NT2/D1 (cell line): ENCODE measurements around the gene CCDC78.
"Not testable (repeated sequence)": the region's sequence is repeated elsewhere in the genome, so short reads cannot be mapped to it uniquely, and the experiment has no call there.

Experiments
- DNase-seq: peaks from one replicate; pipeline ENCODE4 v3.0.0-alpha.2; 2011; ENCODE audit warnings: low read depth, low spot score
- H3K27me3 ChIP-seq: 2 replicates; pipeline ENCODE4 v1.6.0; 2011; ENCODE audit warnings: mild to moderate bottlenecking; ENCODE audit not compliant: insufficient read length, insufficient read depth
- H3K36me3 ChIP-seq: 2 replicates; pipeline ENCODE4 v1.6.1; 2011; ENCODE audit warnings: mild to moderate bottlenecking, low read length, mixed read lengths; ENCODE audit not compliant: insufficient read depth, insufficient read length
- H3K4me1 ChIP-seq: 2 replicates; pipeline ENCODE4 v1.5.1; 2011; ENCODE audit not compliant: insufficient read depth, insufficient read length
- H3K4me3 ChIP-seq: 2 replicates; pipeline ENCODE4 v1.5.1; 2011; ENCODE audit warnings: low read depth; ENCODE audit not compliant: insufficient read length
- H3K9ac ChIP-seq: 2 replicates; pipeline ENCODE4 v1.6.0; 2011; ENCODE audit warnings: low read depth; ENCODE audit not compliant: insufficient read length
- H3K9me3 ChIP-seq: 2 replicates; pipeline ENCODE4 v1.5.1; 2011; ENCODE audit warnings: mild to moderate bottlenecking, low read length; ENCODE audit not compliant: insufficient read depth
- SUZ12 ChIP-seq: IDR thresholded peaks from 2 replicates; pipeline ENCODE4 v1.6.1; 2011; ENCODE audit not compliant: insufficient read length, insufficient read depth; ENCODE audit errors: extremely low read depth
- YY1 ChIP-seq: IDR thresholded peaks from 2 replicates; pipeline ENCODE4 v1.6.1; 2011; ENCODE audit not compliant: insufficient read length, insufficient read depth
- ZNF274 ChIP-seq: IDR thresholded peaks from 2 replicates; pipeline ENCODE4 v1.6.1; 2011; ENCODE audit warnings: mild to moderate bottlenecking, low read depth, low read length

Gene CCDC78

GRCh38 chr16:759110-759910 lies 33.1 kb upstream of the CCDC78 start:
- Histone ChIP-seq H3K9ac (no peak overlapping the region), H3K27me3 (no peaks in the 10 kb centered on the region), H3K4me3 (no peak overlapping the region), H3K36me3 (no peaks in the 10 kb centered on the region), H3K4me1 (peaks cover 23% of the 10 kb centered on the region), H3K9me3 (no peaks in the 10 kb centered on the region)
- no peak for TF ChIP-seq ZNF274
- TF ChIP-seq YY1, result no peak
- no peak for TF ChIP-seq SUZ12
- no peak for DNase-seq

- H3K4me1 ChIP-seq, result peaks cover 13% of the 10 kb centered on the region
- no peaks in the 10 kb centered on the region for H3K36me3 ChIP-seq
- TF ChIP-seq YY1 (no peak), SUZ12 (no peak), ZNF274 (no peak)
- no peaks in the 10 kb centered on the region for H3K27me3 ChIP-seq
- no peaks in the 10 kb centered on the region for H3K9me3 ChIP-seq
- H3K9ac ChIP-seq, result no peak overlapping the region
- H3K4me3 ChIP-seq, result no peak overlapping the region
- DNase-seq, result no peak
Observed at GRCh38 chr16:756428-756827, 30.2 kb upstream of the CCDC78 start.

- no peak for DNase-seq
- Histone ChIP-seq H3K4me3 (no peak overlapping the region), H3K9ac (no peak overlapping the region), H3K36me3 (no peaks in the 10 kb centered on the region), H3K4me1 (peaks cover 12% of the 10 kb centered on the region), H3K9me3 (no peaks in the 10 kb centered on the region), H3K27me3 (peaks cover 5% of the 10 kb centered on the region)
- TF ChIP-seq ZNF274 (no peak), YY1 (no peak), SUZ12 (no peak)
Observed at GRCh38 chr16:754656-755055, 28.4 kb upstream of the CCDC78 start.

- H3K4me3 ChIP-seq, H3K36me3 ChIP-seq, H3K27me3 ChIP-seq, H3K9me3 ChIP-seq, DNase-seq, H3K9ac ChIP-seq: not testable (repeated sequence)
- H3K4me1 ChIP-seq, result peaks cover 12% of the 10 kb centered on the region
Observed at GRCh38 chr16:754121-754607, 27.9 kb upstream of the CCDC78 start.

- TF ChIP-seq ZNF274 (no peak), SUZ12 (no peak), YY1 (no peak)
- Histone ChIP-seq H3K27me3 (peaks cover 5% of the 10 kb centered on the region), H3K9me3 (no peaks in the 10 kb centered on the region), H3K4me3 (peak overlapping the region; percentile 22), H3K4me1 (peaks cover 10% of the 10 kb centered on the region), H3K9ac (peak overlapping the region; percentile 71), H3K36me3 (no peaks in the 10 kb centered on the region)
- DNase-seq, result peak; percentile 61
Observed at GRCh38 chr16:752007-752312, 25.7 kb upstream of the CCDC78 start.

- Histone ChIP-seq H3K27me3 (peaks cover 5% of the 10 kb centered on the region), H3K9ac (peak overlapping the region; percentile 71), H3K4me3 (no peak overlapping the region), H3K36me3 (no peaks in the 10 kb centered on the region), H3K4me1 (peaks cover 10% of the 10 kb centered on the region), H3K9me3 (no peaks in the 10 kb centered on the region)
- no peak for DNase-seq
- TF ChIP-seq YY1 (no peak), ZNF274 (no peak), SUZ12 (no peak)
Observed at GRCh38 chr16:751152-752006, 25.1 kb upstream of the CCDC78 start.

- H3K36me3 ChIP-seq, result no peaks in the 10 kb centered on the region
- peaks cover 5% of the 10 kb centered on the region for H3K27me3 ChIP-seq
Observed at GRCh38 chr16:750485-750884, 24.2 kb upstream of the CCDC78 start.

More at GRCh38 chr16:750485-750884, 24.2 kb upstream of the CCDC78 start:
- TF ChIP-seq ZNF274 (no peak), SUZ12 (no peak), YY1 (no peak)
- DNase-seq, result no peak
- Histone ChIP-seq H3K9ac (peak overlapping the region; percentile 36), H3K4me1 (peaks cover 10% of the 10 kb centered on the region), H3K4me3 (no peak overlapping the region), H3K9me3 (no peaks in the 10 kb centered on the region)
